Endometrial microvascular endothelial cells (primary cell): ENCODE data around the gene RALY. TPM values are rescaled to one million over a fixed set of nuclear protein-coding genes. Genes with fewer than 3 reads are reported as not detected.
"Not testable (repeated sequence)": the region's sequence is repeated elsewhere in the genome, so short reads cannot be mapped to it uniquely, and the experiment has no call there.

ENCODE experiments used
- in situ Hi-C: cut with HindIII; loops from 2 replicates; pipeline ENCODE4 v1.10.0; 2017; ENCODE audit warnings: low sequenced_read_pairs, low pct_unique_long_range_greater_than_20kb; ENCODE audit errors: inconsistent ontology term
- total RNA-seq: library from RNA; depleted of rRNA; stranded (reverse); fragments of >200 nt; gene quantifications from one replicate; pipeline ENCODE4 v1.2.3, GENCODE V29; 2015; ENCODE audit errors: inconsistent ontology term

Gene RALY
- total RNA-seq, 1 donor from 2014 or later = 145 TPM

DNA sequence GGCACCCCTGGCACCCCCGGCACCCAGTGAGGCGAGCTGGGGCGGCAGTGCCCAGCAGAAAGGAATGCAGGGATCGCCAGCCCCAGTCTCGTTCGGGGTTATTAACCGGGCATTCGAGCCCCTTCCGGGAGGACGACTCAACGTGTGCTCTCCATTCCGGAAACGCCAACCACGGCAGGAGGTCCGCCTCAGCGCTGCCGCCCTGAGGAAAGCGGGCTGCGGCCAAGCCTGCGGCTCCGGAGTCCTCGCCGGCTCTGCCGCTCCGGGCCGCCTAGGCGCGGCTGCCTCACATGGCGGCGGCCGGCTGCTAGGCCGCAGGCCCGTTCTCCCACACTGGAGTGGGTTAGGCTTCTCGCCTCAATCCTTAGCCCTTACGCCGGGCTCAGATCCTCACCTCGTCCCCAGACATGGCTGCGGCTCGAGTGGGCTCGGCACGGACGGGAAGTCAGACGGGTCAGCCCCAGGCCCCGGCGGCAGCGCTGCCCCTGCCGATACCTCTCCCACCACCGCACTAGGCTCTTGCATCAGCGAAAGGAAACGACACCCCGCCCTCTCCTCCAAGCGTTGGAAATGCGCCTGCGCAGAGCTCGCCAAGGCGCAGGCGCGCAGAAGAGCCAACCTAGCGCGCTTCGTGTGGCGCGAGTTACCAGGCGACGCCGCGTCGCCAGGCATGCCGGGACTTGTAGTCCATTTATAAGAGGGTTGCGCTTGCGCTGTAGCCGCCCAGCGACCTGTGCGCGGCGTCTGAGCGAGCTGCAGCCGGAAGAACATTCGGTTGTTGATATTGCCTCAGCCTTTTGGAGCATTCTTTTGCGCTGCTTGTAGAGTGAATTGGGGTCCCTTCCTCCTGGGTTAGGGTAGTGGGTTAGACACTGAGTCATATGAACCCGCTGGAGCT, 118.2 kb downstream of the RALY start, which contains the start of gene EIF2S2:
EIF2S2 (minus strand) TSS at position 542 of the 898 bp plus-strand sequence; CDS start at position 409, 133 bp downstream.
- in situ Hi-C loops = no loop called here

DNA sequence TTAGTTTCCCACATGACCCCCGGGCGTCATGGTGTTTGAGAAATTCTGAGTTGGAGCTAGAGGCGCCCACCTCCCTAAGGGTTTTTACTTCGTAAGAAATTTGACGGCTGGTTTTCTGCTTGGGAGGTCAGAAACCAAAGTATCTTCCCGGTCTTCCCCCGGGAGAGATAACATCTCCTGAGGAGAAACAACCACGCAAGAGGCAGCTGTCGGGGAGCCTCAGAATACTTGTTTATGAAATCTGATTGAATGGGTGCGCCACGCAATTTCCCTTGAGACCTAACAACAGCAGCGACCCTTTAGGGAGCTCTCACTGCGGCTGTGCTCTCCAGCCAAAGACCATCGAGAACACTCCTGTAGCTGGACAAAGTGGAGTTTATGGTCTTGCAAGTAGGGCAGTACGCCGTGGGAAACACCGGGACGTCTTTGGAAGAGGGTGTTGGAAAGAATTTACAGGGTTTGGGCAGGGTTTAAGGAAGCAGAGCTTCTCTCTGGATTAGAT, 118.9 kb downstream of the RALY start:
- in situ Hi-C loops = no loop called here

DNA sequence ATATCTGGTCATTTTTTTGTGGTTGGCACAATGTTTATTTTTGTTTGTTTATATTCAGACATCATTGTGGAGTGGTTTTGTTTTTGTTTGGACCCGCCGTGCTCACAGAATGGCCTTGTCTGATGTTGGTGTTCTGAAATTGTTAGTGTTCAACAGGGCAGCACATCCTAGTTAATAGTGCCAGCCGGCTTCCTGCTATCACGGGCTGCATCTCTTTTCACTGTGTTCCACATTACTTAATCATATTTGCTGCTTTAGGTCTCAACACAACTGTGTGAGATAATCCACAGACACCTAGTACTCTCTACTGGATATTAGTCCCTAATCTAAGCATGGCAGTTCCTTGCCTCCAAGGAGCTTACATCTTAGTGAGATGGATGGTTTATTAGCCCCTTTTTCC, 121.1 kb downstream of the RALY start:
- in situ Hi-C loops = no loop called here

DNA sequence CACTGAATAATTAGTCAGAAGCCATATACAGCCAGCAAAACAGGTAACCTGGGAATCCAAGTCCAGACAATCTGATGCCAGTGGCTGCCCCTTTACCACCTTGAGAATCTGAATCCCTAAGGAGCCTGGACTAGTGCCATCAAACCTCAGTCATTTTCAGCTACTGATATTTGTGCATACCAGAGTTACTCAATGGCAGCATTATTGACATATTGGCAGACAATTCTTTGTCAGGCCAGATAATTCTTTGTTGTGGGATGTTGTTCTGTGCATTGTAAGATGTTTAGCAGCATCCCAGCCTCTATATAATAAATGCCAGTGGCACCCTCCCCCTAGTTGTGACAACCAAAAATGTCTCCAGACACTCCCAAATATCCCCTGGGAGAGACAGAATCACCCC, 121.5 kb downstream of the RALY start:
- in situ Hi-C loops = no loop called here

DNA sequence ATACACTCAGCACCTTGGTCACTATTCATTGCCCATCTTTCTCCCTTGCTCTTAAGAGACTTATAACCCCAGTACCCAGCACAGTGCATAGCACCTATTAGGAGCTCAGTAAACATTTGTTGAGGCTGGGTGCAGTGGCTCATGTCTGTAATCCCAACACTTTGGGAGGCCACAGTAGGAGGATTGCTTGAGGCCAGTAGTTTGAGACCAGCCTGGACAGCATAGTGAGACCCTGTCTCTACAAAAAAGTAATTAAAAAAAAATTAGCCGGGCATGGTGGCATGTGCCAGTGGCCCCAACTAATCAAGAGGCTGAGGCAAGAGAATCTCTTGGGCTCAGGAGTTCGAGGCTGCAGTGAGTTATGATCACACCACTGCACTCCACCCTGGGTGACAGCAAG, 126.5 kb downstream of the RALY start:
- in situ Hi-C loops = no loop called here

DNA sequence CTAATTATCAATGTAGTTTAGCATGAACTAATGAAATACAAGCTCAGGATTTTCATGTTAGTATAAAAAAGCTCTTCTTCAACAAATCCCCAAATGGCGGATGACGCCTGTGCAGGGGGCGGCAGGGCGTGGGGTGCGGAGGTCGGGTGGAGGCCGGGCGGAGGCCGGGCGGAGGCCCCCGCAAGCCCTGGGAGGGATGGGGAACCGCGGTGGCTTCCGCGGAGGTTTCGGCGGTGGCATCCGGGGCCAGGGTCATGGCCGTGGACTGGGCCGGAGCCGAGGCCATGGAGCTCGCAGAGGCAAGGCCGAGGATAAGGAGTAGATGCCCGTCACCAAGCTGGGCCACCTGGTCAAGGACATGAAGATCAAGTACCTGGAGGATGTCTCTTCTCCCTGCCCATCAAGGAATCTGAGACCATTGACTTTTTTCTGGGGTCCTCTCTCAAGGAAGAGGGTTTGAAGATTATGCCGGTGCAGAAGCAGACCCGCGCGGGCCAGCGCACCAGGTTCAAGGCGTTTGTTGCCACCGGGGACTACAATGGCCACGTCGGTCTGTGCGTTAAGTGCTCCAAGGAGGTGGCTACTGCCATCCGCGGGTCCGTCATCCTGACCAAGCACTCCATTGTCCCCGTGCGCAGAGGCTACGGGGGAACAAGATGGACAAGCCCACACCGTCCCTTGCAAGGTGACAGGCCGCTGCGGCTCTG, 128.7 kb downstream of the RALY start:
- in situ Hi-C loops = no loop called here

DNA sequence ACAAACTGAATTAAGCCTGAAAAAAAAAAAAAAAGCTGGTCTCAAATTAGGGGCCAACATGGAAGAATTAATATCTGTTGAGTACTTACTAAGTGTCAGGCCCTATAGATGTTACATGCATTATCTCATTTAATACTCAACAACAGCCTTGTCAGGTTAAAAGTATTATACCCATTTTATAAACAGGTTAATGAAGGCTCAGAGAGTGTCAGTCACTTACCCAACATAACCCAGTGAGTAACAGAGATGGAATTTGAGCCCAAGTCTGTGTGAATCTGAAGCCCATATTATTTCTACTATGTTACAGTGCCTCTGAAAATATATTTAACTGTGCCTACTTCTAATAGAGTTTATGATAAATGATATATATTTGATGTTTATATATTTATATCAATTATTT, 129.6 kb downstream of the RALY start:
- in situ Hi-C loops = no loop called here

DNA sequence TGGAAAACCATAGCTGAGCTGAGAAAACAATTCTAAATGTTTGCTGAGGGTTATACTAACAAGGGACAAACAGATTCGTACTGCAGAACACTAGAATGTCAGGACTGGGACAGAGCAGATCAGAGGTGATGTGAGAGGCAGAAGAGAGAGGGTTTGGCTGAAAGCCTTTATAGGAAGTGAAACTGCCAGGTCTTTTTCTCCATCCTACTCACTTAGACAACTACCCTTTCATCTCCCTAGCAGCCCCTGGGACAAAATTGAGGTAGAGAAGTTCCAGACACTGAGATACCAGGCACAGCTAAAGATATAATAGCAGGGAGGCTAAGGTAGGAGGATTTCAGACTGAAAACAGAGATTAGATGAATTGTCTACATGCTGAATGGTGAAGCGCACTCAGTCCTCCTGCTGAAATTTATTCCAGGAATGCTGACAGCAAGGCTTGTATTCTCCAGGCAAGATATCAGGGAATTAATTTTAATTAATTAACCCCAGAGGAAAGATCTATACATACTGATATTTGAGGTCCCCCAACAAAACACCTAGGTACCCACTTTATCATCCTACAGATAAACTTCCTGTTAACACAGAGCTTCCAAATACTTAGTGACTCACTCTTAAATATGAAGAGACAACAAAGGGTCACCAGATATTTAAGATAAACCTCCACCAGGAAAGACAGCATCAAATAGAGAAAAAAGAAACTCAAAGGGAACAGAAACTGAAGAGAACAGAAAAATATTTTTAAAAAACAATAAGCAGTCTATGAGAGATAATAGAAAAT, 130.9 kb downstream of the RALY start:
- in situ Hi-C loops = no loop called here

DNA sequence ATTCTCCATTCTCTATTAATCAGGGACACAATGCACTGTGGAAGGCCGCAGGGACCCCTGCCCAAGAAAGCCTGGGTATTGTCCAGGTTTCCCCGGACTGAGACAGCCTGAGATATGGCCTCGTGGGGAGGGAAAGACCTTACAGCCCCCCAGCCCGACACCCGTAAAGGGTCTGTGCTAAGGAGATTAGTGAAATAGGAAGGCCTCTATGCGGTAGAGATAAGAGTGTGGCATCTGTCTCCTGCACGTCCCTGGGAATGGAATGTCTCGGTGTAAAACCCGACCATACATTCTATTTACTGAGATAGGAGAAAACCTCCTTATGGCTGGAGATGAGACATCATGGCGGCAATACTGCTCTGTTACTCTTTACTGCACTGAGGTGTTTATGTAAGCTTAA, 134.1 kb downstream of the RALY start:
- in situ Hi-C loops = no loop called here

DNA sequence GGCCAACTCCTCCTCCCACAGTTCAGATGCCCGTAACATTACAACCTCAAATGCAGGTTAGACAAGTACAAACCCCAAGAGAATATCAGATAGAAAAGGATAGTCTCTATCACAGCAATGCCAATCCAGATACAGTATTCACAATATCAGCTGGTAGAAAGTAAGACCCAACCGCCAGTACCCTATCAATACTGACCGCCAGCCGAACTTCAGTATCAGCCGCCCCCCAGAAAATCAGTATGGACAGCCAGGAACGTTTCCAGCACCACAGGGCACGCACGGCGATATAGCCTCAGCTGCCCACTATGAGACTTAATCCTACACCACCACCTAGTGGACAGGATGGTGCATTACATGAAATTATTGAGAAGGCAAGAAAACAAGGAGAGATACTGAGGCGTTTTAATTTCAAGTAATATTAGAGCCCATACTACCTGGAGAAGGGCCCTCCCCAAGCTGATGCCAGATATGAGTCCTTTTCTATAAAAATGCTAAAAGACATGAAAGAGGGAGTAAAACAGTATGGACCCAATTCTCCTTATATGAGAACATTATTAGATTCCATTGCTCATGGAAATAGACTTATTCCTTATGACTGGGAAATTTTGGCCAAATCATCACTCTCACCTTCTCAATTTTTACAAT, 135.9 kb downstream of the RALY start:
- in situ Hi-C loops = no loop called here

DNA sequence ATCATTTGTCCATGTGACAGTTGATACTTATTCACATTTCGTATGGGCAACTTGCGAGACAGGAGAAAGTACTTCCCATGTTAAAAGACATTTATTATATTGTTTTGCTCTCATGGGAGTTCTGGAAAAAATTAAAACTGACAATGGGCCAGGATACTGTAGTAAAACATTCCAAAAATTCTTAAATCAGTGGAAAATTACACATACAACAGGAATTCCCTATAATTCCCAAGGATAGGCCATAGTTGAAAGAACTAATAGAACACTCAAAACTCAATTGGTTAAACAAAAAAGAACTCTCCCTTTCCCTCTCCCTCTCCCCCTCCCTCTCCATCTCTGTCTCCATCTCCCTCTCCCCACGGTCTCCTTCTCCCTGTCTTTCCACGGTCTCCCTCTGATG, 137.8 kb downstream of the RALY start:
- in situ Hi-C loops = no loop called here

DNA sequence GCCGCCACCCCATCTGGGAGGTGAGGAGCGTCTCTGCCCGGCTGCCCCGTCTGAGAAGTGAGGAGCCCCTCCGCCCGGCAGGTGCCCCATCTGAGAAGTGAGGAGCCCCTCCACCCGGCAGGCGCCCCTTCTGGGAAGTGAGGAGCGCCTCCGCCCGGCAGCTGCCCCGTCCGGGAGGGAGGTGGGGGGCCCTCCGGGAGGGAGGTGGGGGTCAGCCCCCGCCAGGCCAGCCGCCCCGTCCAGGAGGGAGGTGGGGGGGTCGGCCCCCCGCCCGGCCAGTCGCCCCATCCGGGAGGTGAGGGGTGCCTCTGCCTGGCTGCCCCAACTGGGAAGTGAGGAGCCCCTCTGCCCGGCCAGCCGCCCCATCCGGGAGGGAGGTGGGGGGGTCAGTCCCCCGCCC, 138.8 kb downstream of the RALY start:
- in situ Hi-C loops = not testable (repeated sequence)

DNA sequence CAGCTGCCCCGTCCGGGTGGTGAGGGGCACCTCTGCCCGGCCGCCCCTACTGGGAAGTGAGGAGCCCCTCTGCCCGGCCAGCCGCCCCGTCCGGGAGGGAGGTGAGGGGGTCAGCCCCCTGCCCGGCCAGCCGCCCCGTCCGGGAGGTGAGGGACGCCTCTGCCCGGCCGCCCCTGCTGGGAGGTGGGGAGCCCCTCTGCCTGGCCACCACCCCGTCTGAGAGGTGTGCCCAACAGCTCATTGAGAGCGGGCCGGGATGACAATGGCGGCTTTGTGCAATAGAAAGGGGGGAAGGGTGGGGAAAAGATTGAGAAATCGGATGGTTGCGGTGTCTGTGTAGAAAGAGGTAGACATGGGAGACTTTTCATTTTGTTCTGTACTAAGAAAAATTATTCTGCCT, 139.2 kb downstream of the RALY start:
- in situ Hi-C loops = not testable (repeated sequence)

DNA sequence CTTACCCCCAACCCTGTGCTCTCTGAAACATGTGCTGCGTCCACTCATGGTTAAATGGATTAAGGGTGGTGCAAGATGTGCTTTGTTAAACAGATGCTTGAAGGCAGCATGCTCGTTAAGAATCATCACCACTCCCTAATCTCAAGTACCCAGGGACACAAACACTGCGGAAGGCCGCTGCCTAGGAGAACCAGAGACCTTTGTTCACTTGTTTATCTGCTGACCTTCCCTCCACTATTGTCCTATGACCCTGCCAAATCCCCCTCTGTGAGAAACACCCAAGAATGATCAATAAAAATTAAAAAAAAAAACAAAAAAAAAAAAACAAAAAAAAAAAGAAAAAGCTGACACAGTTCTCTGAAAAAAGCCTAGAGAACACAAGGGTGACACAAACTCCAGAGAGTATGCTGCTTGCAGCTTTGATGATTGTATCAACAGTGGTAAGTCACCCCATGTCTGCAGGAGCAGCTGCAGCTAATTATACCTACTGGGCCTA, 139.7 kb downstream of the RALY start:
- in situ Hi-C loops = not testable (repeated sequence)

Other genes with a start within 250 kb of the RALY start
- gene CHMP4B, start 182.6 kb upstream of the RALY start, total RNA-seq = 35.4 TPM
- gene EIF2S2, start 118.3 kb downstream of the RALY start, total RNA-seq = 73.2 TPM
- not detected for gene ASIP, start 247.5 kb downstream of the RALY start, total RNA-seq